HEK293 (cell line): Measurements from ENCODE around the gene MED15.

ENCODE experiments used
- KLF10 ChIP-seq: fragments of 450-650 bp; IDR thresholded peaks from 2 replicates; pipeline ENCODE4 v1.5.1; 2018; ENCODE audit warnings: missing biosample characterization, mild to moderate bottlenecking, missing genetic modification characterization
- PRDM4 ChIP-seq: fragments of 450-650 bp; formaldehyde crosslinking; IDR thresholded peaks from 2 replicates; pipeline ENCODE4 v1.5.1; 2017; ENCODE audit warnings: missing biosample characterization, missing genetic modification characterization
- TRIM28 ChIP-seq: IDR thresholded peaks from 2 replicates; pipeline ENCODE4 v1.6.1; 2011; ENCODE audit warnings: low read length, control low read depth, borderline replicate concordance
- ZBTB7A ChIP-seq: fragments of 450-650 bp; formaldehyde crosslinking; IDR thresholded peaks from 2 replicates; pipeline ENCODE4 v1.5.1; 2016; ENCODE audit warnings: low read depth, missing biosample characterization, missing genetic modification characterization
- ZNF133 ChIP-seq: fragments of 450-650 bp; formaldehyde crosslinking; IDR thresholded peaks from 2 replicates; pipeline ENCODE4 v1.5.1; 2016; ENCODE audit warnings: missing biosample characterization, missing genetic modification characterization
- ZNF140 ChIP-seq: fragments of 450-650 bp; formaldehyde crosslinking; IDR thresholded peaks from 2 replicates; pipeline ENCODE4 v1.5.1; 2016; ENCODE audit warnings: missing biosample characterization, missing genetic modification characterization
- ZNF24 ChIP-seq: fragments of 450-650 bp; formaldehyde crosslinking; IDR thresholded peaks from 2 replicates; pipeline ENCODE4 v1.5.1; 2016; ENCODE audit warnings: missing biosample characterization, missing genetic modification characterization
- ZNF274 ChIP-seq, 2 experiments: fragments of 200-500 bp in 1 of 2; fragments of 450-650 bp in 1 of 2; sonication (Bioruptor generic) in 1 of 2; formaldehyde crosslinking in 1 of 2; IDR thresholded peaks; 2 replicates each; pipeline versions ENCODE4 v1.5.1 to v1.6.1; 2014 to 2016; ENCODE audit warnings: borderline replicate concordance in 1 of 2, inconsistent platforms in 1 of 2, low read length in 1 of 2, missing biosample characterization in 1 of 2, missing genetic modification characterization in 1 of 2
- ZNF280C ChIP-seq: fragments of 450-650 bp; formaldehyde crosslinking; IDR thresholded peaks from 2 replicates; pipeline ENCODE4 v1.5.1; 2016; ENCODE audit warnings: missing biosample characterization, missing genetic modification characterization
- ZNF423 ChIP-seq: fragments of 450-650 bp; formaldehyde crosslinking; IDR thresholded peaks from 2 replicates; pipeline ENCODE4 v1.5.1; 2016; ENCODE audit warnings: missing biosample characterization, missing genetic modification characterization
- ZNF623 ChIP-seq: fragments of 450-650 bp; formaldehyde crosslinking; IDR thresholded peaks from 2 replicates; pipeline ENCODE4 v1.5.1; 2016; ENCODE audit warnings: missing biosample characterization, missing genetic modification characterization
- TF ChIP-seq, protein P1 (sequence below): fragments of 450-650 bp; formaldehyde crosslinking; IDR thresholded peaks from 2 replicates; pipeline ENCODE4 v1.5.1; 2016; ENCODE audit warnings: missing biosample characterization, missing genetic modification characterization

DNA sequence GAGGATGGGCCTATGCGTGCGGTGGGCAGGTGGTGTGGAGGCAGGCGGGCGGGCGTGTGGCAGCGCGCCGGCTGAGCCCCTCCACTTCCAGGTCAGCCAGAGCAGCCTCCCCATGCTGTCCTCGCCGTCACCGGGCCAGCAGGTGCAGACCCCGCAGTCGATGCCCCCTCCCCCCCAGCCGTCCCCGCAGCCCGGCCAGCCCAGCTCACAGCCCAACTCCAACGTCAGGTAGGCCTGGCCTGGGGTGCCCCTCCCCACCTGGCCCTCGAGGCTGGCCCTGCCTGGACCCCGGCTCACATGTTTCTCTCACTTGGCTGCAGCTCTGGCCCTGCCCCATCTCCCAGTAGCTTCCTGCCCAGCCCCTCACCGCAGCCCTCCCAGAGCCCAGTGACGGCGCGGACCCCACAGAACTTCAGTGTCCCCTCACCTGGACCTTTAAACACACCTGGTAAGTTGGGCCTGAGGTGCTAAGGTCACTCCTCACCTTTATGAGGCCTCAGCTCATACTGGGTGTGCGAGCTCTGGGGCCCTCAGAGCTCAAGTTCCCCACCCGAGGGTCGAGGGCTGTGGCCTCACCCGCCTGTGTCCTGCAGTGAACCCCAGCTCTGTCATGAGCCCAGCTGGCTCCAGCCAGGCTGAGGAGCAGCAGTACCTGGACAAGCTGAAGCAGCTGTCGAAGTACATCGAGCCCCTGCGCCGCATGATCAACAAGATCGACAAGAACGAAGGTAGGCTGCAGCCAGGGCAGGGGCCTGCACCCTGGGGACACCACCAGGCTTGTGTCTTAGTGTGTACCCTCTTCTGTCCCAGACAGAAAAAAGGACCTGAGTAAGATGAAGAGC, 75.3 kb downstream of the MED15 start:
- TF ChIP-seq ZNF274 (IDR thresholded peaks at IDR 0.05; ENCODE audit: low read length) (no peak), ZNF274 (tag by site-specific recombination; IDR thresholded peaks at IDR 0.05; ENCODE audit: borderline replicate concordance) (no peak), ZNF24 (tag by site-specific recombination) (no peak), KLF10 (tag by site-specific recombination) (no peak), ZNF140 (tag by site-specific recombination) (no peak), PRDM4 (tag by site-specific recombination) (no peak), ZNF280C (no peak), ZBTB7A (tag by site-specific recombination) (no peak), ZNF623 (no peak), ZNF423 (tag by site-specific recombination) (no peak), ZNF133 (tag by site-specific recombination) (no peak), TRIM28 (no peak)
- TF ChIP-seq, protein P1, sequence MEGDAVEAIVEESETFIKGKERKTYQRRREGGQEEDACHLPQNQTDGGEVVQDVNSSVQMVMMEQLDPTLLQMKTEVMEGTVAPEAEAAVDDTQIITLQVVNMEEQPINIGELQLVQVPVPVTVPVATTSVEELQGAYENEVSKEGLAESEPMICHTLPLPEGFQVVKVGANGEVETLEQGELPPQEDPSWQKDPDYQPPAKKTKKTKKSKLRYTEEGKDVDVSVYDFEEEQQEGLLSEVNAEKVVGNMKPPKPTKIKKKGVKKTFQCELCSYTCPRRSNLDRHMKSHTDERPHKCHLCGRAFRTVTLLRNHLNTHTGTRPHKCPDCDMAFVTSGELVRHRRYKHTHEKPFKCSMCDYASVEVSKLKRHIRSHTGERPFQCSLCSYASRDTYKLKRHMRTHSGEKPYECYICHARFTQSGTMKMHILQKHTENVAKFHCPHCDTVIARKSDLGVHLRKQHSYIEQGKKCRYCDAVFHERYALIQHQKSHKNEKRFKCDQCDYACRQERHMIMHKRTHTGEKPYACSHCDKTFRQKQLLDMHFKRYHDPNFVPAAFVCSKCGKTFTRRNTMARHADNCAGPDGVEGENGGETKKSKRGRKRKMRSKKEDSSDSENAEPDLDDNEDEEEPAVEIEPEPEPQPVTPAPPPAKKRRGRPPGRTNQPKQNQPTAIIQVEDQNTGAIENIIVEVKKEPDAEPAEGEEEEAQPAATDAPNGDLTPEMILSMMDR (tag by site-specific recombination): no peak
